Endothelial cell (in vitro differentiated cells): ENCODE results near the gene SLC25A29. TPM values are rescaled to one million over a fixed set of nuclear protein-coding genes. Genes with fewer than 3 reads are reported as not detected.
A peak's percentile ranks its signal among the peaks of the same experiment; 100 is the strongest.

Experiments
- DNase-seq: peaks from one replicate; pipeline ENCODE4 v3.0.0; 2021; ENCODE audit warnings: low spot score
- H3K27ac Mint-ChIP-seq: one replicate; pipeline ENCODE4 v1.8.0; 2021; ENCODE audit warnings: mixed read lengths, inconsistent platforms; ENCODE audit not compliant: unreplicated experiment
- H3K27me3 Mint-ChIP-seq: one replicate; pipeline ENCODE4 v1.8.0; 2021; ENCODE audit warnings: mild to moderate bottlenecking, moderate library complexity, mixed read lengths, inconsistent platforms; ENCODE audit not compliant: unreplicated experiment
- H3K36me3 Mint-ChIP-seq: one replicate; pipeline ENCODE4 v1.8.0; 2021; ENCODE audit warnings: mild to moderate bottlenecking, low read depth, mixed read lengths, inconsistent platforms; ENCODE audit not compliant: unreplicated experiment
- H3K4me1 Mint-ChIP-seq: one replicate; pipeline ENCODE4 v1.8.0; 2021; ENCODE audit warnings: mild to moderate bottlenecking, mixed read lengths, inconsistent platforms; ENCODE audit not compliant: unreplicated experiment
- H3K4me3 Mint-ChIP-seq: one replicate; pipeline ENCODE4 v1.8.0; 2021; ENCODE audit warnings: mild to moderate bottlenecking, mixed read lengths, inconsistent platforms; ENCODE audit not compliant: unreplicated experiment
- H3K9me3 Mint-ChIP-seq: one replicate; pipeline ENCODE4 v1.8.0; 2021; ENCODE audit warnings: mixed read lengths, inconsistent platforms; ENCODE audit not compliant: unreplicated experiment
- CTCF ChIP-seq: fragments of 200-600 bp; sonication (generic); IDR thresholded peaks from one replicate; pipeline ENCODE4 v1.5.0; 2021; ENCODE audit warnings: antibody characterized with exemption; ENCODE audit not compliant: unreplicated experiment
- microRNA-seq: library from miRNA; unstranded; fragments of <30 nt; microRNA quantifications from one replicate; pipeline ENCODE4, GENCODE V29; 2020; ENCODE audit not compliant: unreplicated experiment
- total RNA-seq: library from RNA; stranded (reverse); fragmentation: NEBNext Ultra II Directional; extraction: Animal tissue kit (Norgen Biotek cat#: 25700); gene quantifications from one replicate; pipeline ENCODE4 v1.2.1, GENCODE V29; 2021; ENCODE audit not compliant: unreplicated experiment

The SLC25A29 gene
- total RNA-seq, 1 donor from 2014 or later = 165 TPM

- peaks cover 35% of the 10 kb centered on the region for H3K4me1 Mint-ChIP-seq
- H3K27me3 Mint-ChIP-seq = peaks cover 3% of the 10 kb centered on the region
- no peaks in the 10 kb centered on the region for H3K9me3 Mint-ChIP-seq
- DNase-seq = peak; percentile 52
- TF ChIP-seq CTCF = peak; percentile 52
- H3K36me3 Mint-ChIP-seq = no peaks in the 10 kb centered on the region
- peak overlapping the region; percentile 72 for H3K27ac Mint-ChIP-seq
- H3K4me3 Mint-ChIP-seq = peak overlapping the region; percentile 51
These were observed 59.3 kb downstream of the SLC25A29 start for GRCh38 chr14:100246809-100247428.

DNA sequence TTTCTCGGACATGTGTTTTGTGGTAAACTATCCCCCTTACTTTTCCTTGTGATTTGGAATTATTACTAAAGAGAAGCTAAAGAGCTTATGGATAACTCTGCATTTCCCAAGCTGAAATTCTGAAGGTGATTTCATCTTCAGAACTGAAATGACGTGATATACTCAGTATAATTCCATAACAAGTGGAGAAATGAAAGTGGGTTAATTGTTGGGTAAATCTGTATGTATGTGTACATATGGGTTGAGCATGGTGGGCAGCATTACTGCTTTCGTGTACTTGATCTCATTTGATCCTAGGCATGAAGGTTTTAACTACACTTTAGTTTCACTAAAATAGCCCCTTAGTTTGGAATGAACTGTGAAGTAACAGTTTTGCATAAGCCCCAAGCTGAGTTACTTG, 63.2 kb downstream of the SLC25A29 start:
- Mint-ChIP-seq H3K9me3 (no peaks in the 10 kb centered on the region), H3K27me3 (peaks cover 7% of the 10 kb centered on the region), H3K4me1 (peaks cover 38% of the 10 kb centered on the region), H3K36me3 (peaks cover 4% of the 10 kb centered on the region), H3K27ac (peak overlapping the region; percentile 22), H3K4me3 (peak overlapping the region; percentile 21)
- no peak for DNase-seq
- TF ChIP-seq CTCF = no peak

DNA sequence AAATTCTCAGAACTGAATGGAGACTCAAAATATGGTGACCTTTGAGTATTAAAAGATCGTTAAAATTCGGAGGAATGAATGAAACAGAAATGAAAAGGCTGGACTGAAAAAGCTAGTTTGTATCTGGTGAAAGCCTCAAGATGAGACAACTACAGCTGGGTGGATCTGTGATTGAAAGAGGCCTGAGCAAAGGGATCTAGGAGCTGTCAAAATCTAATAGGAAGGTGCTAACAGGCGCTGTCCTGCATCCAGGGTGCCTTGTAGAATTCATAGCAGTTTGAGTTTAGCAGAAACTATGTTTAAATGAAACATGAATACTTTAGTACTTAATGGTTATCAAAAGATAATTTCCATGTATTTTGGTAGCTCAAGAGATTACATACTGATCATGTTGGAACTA, 65.0 kb downstream of the SLC25A29 start:
- no peaks in the 10 kb centered on the region for H3K9me3 Mint-ChIP-seq
- no peak for DNase-seq
- peak overlapping the region; percentile 95 for H3K4me3 Mint-ChIP-seq
- peaks cover 14% of the 10 kb centered on the region for H3K36me3 Mint-ChIP-seq
- H3K4me1 Mint-ChIP-seq = peaks cover 38% of the 10 kb centered on the region
- H3K27ac Mint-ChIP-seq = peak overlapping the region; percentile 93
- H3K27me3 Mint-ChIP-seq = peaks cover 11% of the 10 kb centered on the region
- no peak for TF ChIP-seq CTCF

Small RNAs within 50 kb of the gene (microRNA-seq; reads per million reads assigned to microRNA genes)
- gene MIR345 (1,014 reads per million, percentile 93 among the genes with 10 or more reads in this experiment), gene MIR6764 (0.83 reads per million, percentile 7 among the genes with 10 or more reads in this experiment)

Other genes with a start within 250 kb of the SLC25A29 start
- gene EVL, start 241.0 kb downstream of the SLC25A29 start, total RNA-seq = 142 TPM
- gene DEGS2, start 146.8 kb downstream of the SLC25A29 start, total RNA-seq = not detected
- 81.7 TPM for gene YY1, start 67.3 kb downstream of the SLC25A29 start, total RNA-seq
- gene SLC25A47, start 16.9 kb upstream of the SLC25A29 start, total RNA-seq = not detected
- gene WDR25, start 70.0 kb upstream of the SLC25A29 start, total RNA-seq = 14.2 TPM